DMS114 treated with DMSO at 0.1 percent for 48 hours (cell line): ENCODE results near the gene EFHC1.

ENCODE experiments used
- DNase-seq: peaks from one replicate; lab custom pipeline; 2025; ENCODE audit not compliant: unreplicated experiment; lab: John Stamatoyannopoulos, UW

Gene EFHC1

DNA sequence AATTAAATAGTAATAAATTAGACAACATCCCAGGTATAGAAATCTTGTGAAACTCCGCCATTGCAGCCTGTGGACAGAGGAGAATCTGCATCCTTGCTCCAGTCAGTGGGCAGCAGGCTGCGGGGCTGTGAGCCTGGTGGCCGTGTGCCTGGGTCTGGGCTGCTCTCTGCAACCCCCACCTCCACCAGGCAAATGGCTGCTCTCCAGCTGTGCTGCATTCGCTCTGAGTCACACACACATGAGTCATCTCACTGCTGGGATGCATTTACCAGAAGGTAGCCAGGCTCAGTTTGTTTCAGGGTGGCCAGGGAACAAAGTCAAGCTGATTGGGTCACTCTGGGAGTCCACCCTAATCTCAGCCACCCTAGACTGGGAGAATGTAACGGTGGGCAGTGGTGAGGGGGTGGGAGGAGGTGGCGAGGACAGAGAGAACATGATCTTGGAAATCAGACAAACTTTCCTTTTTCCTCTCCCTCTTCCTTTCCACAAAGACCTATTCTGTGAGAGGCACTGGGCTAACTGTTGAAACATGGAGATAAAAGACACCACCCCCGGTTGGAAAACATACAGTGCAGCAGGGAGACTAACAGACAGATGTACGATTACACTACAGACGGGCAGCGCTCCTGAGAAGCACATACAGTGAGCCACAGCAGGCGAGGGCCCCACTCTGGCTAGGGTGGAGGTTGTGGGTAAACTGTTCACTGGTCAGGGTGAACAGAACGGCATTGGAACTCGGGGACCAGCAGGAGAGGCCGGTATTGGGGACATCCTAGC lies 97.5 kb downstream of the EFHC1 start:
- no peak for DNase-seq

DNA sequence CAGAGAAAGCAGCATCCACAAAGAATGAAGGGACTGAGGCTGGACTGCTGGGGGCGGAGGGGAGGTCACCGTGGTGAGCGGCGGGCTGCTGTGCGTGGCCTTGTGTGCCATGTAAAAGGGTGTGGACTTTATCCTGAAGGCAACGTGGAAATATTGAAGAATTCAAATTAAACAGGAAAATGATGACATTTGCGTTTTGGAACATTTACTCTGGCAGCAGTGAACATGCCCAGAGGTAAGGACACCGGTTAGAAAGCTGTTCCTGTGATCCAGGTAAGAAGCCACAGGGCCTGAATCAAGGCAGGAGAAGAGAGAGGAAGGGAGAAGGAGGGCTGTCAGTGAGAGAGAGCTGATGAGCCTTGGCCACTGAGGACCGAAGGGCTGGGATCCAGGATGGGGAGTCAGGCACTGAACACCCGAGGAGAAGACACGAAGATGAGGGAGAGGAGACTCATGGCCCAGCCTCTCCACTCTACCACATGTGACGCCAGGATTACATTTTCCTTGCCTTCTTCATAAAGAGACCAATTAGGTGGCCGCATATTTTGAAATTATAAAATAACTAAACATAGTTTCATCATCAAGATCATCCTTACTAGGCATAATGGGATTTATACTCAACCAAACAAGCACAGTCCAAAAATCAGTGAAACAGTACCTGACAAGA lies 98.3 kb downstream of the EFHC1 start:
- no peak for DNase-seq

DNA sequence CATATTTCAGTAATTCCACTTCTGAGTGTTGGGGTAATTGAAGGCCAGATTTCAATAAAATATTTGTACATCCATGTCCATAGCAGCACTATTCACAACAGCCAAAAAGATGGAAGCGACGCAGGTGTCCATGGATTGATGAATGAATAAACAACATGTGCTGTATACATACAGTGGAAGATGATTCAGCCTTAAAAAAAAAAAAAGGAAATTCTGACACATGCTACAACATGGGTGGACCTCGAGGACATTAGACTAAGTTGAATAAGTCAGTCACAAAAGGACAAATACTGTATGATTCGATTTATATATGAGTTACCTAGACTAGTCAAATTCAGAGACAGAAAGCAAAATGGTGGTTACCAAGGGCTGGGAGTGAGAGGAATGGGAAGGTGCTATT lies 99.5 kb downstream of the EFHC1 start:
- no peak for DNase-seq

DNA sequence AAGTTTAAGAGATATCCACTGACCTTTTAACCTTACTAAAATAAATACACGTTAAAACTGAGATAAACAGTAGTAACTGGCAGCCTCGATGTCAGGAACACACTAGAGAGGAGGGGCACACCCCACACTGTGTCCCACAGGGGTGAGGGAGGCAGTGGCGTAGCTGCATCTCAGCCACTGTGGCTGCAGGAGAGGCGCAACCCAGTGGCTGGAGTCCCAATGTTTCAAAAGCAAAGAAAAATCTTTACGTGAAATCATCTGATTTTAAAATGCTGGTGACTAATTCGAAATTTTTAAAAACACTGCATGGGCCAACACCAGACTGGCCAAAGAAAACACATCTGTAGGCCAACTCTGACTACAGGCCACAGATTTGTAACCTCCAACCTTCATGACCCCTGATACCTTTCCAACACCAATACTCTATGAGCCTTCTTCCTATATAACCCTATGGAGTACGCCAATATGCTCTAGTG lies 102.0 kb downstream of the EFHC1 start:
- DNase-seq = no peak

DNA sequence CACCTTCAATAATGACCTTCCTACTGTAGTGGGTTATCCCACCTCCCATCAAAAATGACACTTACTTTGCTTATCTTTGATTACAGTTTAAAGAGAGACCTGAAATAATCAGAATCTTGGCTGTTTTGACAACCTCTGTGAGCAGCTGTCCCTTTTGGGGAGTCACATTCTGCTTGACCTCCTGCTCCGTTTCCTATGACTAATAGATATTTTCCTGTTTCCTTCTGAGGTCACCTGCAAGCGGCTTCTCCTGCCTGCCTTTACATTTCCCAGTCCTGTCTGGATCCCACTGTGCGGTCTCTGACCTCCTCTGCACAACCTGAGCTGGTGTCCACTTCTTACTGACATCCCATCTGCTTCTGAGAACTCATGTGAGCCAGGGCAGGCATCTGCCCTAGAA lies 102.5 kb downstream of the EFHC1 start:
- DNase-seq = no peak

DNA sequence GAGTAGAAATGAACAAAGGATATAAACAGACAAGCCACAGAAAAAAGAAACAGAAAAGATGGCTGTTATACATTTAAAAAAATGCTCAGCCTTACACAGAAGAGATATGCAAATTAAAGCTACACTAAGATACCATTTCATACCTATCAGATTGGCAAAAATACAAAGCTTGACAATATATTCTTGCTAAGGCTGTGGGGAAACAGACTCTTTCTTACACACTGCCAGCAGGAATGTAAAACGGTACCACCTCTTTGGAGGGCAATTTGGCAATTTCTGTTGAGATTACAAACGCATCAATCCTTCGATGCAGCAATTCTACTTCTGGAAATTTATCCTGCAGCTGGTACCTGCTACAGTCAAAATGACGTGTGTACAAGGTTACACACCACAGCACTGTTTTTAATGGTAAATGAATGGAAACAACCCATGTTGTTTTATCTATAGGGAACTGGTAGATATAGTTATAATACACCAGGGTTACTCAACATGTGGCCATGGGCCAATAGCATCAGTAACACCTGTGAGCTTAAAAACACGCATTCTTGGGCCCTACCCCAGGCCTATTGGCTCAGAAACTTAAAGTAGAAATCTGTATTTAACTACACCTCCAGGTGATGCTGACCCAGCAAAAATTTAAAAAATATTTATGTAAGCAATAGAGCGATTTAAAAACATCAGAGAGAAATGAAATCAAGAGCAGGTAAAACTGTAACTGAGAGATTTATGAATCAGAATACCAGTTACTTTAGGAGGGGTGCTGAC lies 103.4 kb downstream of the EFHC1 start:
- no peak for DNase-seq

DNA sequence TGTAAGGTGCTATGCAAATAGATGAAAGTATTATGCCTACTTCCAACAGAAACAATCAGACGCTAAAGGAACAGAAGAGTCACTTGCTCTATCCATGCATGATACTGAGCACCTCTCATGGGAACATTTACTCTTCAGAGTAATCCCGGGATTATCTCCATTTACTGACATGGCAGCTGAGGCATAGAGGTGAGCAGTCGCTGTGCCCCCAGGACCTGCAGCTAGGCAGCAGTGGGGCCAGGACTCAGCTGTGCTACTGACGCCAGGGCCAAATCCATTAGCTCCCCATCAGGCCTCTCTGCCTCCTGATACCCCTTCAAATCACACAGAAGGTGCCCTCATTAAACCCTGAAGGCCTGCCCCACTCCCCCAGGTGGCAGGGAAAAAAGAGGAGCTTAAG lies 104.8 kb downstream of the EFHC1 start:
- no peak for DNase-seq

DNA sequence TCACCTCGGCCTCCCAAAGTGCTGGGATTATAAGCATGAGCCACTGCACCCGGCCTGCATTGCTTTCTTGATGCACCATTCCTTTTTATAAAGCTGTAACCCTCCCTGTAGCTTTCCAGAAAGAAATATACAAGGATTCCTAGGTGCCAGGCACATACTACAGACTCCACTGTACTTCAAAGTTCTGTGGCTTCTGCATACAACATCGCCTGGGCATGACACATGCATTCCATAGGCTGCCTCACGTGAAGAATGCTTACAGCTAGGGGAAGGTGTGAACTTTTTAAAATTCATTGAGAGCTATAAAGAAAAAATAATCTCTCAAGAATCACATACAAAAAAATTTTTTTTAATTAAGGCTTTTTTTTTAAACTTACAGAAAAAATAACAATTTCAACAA lies 106.5 kb downstream of the EFHC1 start:
- DNase-seq = no peak

DNA sequence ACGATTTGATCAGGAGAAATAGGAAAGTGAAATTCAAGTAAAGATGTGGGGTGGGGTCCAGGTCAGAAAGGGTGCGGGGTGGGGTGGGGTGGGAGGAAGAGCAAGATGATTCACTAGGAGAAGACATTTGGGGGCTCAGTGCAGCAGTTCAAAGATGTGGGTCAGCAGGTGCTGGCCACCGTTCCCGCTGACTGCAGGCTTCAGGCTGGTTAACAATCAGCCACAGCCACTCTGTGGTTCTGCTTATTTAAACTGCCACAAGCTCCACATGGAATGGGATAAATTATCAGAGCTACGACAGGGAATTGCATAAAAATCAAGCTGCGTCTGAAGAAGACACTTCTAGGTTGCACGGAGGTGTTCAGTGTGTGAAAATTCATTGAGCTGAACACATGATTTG lies 107.3 kb downstream of the EFHC1 start:
- no peak for DNase-seq

DNA sequence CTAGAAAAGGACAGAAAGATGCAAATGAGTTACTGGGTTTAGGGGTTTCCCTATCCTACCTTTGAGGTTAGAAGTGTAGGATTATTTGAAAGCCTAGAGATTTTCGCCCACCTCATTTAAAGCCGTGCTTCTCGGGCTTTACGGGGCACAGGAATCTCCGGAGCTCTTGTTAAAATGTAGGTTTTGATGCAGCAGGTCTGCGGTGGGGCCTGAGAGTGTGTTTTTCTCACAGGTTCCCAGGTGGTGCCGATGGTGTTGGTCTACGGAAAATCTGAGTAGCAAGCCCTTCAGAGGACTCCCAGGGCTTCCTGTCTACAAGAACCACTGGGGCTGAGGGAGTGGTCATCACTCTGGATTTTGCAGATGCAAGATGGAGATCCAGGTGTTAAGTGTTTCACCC lies 109.2 kb downstream of the EFHC1 start:
- no peak for DNase-seq

DNA sequence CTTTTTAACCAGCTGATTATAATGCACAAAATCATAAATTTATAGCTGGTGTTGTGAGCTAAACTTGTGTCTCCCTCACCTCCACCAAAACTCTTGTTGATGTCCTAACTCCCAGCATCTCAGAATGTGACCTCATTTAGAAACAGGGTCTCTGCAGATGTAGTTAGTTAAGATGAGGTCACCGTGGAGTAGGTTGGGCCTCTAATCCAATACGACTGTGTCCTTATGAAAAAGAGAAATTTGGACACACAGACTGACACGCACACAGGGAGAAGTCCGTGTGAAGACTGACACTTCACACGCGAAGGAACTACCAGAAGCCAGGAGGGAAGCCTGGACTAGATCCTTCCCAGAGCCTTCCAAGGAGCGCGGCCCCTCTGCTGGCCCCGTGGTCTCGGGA lies 110.2 kb downstream of the EFHC1 start:
- DNase-seq = no peak

DNA sequence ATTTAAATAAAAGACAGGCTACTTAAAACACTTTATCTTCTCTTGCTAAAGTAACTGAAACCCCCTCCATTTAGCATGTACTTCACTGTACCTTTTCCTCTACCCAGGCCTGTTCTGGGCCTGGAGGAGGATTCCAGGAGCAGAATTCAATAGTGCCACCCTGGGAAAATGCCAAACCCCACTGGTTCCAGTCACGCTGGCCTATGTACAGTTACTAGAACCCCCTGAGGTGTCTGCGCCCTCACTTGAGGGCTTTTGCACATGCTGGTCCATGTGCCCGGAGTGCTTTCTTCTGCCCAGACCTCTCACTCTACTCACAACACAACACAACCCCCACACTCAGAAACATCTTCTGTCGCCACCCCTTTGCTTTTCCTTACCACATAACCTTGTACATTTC lies 111.3 kb downstream of the EFHC1 start:
- DNase-seq = no peak

DNA sequence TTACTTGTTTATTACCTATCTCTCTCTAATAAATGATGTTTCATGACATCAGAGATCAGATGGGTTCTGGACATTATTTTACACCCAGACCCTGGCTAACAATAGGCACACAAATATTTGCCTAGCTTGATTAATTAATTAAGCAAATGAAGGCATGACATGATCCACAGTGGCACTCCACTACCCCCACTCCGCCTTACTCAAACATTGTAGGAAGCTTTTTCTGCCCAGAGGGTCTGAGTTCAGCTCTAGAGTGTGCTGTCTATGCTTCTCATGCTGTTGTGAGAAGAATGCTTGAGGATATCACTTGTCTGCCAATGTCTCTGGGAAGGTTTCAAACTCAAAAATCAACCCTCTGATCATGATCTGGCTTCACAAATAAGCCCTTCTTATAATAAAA lies 111.7 kb downstream of the EFHC1 start:
- no peak for DNase-seq

DNA sequence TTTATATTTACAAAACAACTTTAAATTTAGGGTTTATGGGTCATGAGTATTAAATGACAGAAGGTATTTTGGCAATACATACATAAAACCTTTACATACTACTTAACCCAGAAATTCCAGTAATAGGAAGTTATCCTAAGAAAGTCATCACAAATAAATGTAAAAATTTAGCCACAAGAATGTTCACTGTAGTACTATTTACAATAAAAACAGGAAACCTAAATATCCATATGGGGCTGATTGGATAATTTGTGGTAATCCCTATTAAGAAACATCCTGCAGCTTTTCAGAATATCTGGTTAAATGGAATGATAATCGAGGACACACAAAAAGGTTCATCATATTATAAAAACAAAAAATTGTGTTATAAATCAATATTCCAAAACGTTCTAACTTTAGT lies 112.3 kb downstream of the EFHC1 start:
- DNase-seq = no peak

DNA sequence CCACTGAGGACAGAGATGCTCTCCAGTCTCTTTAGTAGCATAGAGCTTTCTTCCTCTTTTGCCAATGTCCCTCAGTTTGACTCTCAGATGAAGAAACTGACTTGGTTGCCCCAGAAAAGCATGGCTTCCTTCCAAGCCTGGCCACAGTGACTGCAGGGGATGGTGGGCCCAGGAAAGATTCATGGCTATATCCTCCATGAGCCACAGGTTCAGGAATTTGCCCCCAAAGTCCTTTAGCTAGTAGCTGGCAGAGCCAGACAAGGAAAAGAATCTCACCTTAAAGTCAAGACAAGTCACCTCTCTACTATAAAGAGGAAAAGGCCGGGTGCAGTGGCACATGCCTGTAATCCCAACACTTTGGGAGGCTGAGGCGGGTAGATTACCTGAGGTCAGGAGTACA lies 113.3 kb downstream of the EFHC1 start:
- DNase-seq = no peak

DNA sequence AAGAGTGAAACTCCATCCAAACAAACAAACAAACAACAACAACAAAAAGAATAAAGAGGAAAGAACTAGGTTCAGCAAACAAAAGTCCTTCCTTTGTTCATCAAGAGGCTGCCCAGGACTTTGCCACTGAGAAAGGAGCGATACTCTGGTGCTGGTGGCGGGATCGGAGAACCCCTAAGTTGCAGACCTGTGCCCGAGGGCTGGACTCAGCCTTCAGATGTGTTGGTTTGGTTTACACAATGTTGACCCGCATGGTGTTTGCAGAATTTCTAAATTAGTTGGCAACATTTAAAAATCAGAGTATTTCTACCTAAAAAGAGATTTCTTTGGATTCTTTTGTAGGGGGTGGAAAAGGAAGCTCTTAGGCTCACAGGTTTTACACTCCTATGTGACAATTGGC lies 114.2 kb downstream of the EFHC1 start:
- no peak for DNase-seq

DNA sequence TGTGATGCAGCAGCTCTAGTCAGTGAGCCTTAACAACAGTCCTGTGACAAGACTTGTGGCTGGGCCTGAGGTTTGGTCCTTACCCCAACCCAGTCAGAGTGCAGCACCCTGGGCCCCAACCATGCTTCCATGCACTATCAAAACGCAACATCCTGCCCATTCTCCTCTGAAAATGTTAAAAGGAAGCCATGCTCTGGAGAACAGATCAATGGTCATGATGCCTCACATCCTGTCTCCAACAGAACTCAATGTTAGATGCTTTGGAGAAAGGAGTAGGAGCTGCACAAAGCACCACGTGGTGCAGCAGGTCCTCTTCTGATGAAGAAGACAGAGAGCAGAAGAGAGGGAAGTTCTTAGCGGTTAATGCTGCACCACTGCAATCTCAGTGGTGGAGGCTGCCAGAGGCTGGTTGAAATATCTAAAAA lies 114.8 kb downstream of the EFHC1 start:
- no peak for DNase-seq

DNA sequence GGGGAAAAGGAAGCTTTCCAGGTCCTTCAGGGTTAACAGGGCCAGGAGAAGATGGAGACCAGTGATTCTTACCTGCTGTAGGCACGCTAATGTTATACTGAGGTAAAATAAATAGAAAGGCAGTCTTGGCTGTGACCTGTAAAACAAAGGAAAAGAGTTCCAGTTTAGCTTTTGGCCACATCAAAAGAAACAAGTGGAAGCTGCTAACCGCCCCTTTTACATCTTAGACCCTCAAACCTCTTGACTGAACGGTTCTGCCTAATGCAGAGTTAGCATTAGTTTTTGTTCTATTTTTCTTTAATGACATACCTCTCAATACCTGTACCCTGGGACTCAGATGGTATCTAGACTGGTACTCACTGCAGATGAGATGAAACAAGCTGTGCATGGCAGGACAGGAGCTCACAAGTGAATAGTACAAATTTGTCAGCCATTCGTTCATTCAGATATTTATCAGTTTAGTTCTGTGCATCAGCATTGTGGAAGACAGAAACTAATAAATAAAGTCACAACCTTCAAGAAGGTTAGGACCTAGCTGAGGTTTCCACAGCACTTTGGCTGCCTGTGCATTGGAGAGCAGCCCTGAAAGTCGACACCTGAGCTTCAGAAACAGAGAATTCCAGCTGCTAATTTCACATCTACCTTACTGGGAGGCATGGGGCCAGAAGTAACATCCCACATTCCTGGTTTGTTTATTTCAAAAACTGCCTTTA lies 115.7 kb downstream of the EFHC1 start:
- no peak for DNase-seq

DNA sequence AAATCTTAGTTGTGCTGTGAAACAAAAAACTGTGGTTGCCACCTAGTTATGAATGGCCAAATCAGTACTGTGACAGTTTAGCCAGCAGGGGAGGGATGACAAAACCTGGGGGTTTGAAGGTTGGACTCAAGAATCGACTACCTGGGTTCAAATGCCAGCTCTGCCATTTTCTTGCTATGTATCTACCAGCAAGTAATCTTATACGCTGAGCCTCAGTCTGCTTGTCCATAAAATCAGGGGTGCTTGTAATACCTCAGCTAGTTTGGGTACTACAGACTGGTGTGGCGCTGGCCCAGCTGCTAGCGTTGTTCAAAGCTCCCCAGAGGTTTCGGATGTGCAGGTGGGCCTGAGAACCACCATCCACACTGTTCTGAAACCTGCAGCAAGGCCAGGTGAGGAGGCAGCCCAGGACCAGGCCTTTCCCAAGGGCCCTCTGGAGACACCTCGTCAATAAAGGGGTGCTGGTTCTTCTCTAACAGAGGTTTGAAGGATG lies 116.3 kb downstream of the EFHC1 start:
- no peak for DNase-seq

DNA sequence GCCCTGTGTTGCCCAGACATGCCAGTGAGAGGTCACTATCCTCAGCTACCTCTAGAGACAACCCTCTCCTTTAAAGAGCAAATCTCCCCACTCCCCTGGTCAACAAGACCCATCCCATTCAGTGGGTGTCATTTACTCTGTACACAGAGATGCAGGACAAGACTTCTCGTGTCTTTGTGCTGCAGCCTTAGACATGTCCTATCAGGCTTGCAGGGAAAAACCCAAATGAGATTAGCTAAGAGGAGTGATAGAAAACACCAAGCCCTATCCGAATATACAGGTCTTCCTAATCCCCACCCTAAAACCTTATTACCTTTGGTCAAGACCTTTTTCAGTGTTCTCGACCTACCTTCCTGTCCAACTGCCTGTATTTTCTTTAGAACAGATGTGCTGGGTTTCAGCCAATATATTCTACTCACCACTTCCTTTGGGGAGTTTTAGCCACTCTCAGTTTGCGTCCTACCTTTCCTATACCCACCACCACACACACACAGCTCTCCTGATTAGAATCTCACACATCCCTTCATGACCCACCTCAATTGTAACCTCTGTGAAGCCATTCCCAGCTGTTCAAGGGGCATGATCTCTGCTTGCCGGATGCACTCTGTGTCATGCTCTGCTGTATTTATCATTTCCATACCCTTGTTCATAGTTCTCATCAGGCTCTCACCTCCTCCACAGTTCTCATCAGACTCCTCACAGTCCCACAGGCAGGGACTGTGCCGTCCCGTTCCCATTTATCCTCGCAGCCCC lies 117.0 kb downstream of the EFHC1 start:
- no peak for DNase-seq
